KG1 (cell line): ENCODE data around the gene BLZF1.
"Not testable (repeated sequence)": the region's sequence is repeated elsewhere in the genome, so short reads cannot be mapped to it uniquely, and the experiment has no call there.

Experiments
- DNase-seq: peaks from one replicate; lab custom pipeline; 2025; lab: John Stamatoyannopoulos, UW

Gene BLZF1, protein sequence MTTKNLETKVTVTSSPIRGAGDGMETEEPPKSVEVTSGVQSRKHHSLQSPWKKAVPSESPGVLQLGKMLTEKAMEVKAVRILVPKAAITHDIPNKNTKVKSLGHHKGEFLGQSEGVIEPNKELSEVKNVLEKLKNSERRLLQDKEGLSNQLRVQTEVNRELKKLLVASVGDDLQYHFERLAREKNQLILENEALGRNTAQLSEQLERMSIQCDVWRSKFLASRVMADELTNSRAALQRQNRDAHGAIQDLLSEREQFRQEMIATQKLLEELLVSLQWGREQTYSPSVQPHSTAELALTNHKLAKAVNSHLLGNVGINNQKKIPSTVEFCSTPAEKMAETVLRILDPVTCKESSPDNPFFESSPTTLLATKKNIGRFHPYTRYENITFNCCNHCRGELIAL

DNA sequence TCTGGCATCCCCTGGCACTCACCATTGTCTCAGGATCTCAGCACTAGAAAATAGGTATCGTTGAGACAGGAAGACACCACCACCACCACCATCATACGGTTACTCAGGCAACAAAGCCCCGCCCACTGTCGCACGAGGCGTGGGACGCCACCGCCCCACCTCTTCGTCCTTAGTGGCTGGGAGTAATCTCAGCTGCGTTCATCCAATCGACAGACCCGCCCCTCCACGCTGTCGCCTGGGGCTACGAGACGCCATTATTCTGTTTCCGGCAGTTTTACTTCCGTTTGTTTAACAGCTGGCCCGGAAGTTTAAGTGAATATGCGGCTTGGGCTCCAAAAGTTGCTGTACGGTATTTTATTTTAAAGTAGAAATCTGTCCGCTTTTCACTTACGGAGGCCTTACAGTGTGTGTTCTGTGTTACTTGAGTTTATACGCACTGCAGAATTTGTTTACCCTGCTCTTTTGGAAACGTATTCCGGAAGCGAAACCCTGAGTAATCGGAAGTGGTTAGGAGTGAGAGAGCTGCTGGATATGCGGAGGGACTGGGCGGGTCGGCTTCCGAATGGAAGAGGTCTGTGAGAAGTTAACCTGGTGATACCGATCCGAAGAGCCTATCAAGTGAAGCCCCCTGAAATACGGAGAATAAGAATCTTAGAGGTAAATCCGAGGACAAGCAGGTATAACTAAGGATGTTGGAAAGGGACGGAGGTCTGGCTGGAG is at the start of gene BLZF1, which contains the start of gene NME7:
TSS of gene BLZF1 (plus strand) at position 510 of the 720 bp plus-strand sequence. CDS start 1,328 bp downstream, outside the sequence.
TSS of gene NME7 (minus strand) at position 112 of the 720 bp plus-strand sequence. CDS start at position 25, 87 bp downstream.
- DNase-seq = peak; percentile 98

DNA sequence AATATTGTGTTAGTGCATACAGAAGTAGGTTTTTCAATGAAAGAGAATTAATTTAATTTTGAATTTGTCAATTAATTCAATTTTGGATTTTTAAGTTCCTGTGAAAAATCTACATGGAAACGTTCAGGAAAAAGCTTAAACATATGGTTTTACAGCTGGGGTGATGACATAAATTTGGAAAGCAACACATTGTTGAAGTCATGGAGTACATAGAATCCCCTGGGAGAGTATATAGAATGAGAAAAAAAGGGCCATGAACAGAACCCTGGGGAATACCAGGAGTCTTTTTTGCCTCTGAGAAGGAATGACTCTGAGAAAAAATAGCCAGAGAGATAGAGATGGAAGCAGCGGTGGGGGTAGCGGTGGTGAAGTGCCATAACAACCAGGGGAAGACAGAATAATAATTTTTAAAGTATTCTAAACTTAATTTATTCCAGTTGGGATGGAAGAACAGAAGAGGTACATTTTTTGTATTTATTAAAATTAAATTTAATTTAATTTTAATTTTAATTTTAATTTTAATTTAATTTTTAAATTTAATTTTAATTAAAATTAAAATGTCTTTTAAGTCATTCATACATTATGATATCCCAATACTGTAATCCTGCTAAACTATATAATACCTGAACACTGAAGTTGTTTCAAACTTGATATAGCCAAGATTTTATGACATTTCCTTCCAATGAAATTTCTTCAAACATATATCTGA is 49.3 kb upstream of the BLZF1 start:
- no peak for DNase-seq

DNA sequence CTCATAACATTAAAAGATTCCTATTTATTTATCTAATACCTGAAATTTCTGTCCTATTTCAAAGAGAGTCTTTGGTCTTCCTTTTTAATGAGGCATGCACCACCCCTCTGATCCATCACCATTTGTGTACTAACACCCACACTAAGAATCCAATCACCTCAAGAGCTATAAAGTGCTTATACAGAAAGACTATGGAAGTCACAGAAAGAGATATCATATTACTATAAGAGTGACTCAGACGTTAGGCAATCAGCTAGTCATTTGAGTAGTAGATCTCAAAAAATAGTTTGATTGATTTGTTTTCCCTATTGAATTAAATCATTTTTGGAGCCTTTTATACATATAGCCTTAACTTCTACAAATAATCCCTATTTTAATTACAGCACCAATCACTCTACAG is 46.5 kb upstream of the BLZF1 start:
- no peak for DNase-seq

DNA sequence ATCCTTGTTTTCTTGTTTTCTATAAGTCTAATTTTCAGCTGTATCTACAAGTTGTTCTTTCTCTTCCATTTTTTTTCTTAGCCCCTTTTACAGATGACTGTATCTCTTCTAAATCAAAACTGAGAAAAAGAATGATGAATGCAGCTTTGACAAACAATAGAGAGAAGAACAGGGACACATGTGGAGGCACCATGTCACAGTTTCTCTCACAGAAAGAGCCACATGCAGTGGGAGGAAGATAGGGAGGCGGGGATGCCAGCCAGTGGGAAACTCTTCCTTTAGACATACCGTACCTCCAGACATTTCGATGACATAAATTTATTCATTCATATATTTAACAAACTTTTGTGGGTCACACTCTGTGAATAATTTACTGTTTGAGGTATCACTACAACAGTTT is 45.9 kb upstream of the BLZF1 start:
- no peak for DNase-seq

DNA sequence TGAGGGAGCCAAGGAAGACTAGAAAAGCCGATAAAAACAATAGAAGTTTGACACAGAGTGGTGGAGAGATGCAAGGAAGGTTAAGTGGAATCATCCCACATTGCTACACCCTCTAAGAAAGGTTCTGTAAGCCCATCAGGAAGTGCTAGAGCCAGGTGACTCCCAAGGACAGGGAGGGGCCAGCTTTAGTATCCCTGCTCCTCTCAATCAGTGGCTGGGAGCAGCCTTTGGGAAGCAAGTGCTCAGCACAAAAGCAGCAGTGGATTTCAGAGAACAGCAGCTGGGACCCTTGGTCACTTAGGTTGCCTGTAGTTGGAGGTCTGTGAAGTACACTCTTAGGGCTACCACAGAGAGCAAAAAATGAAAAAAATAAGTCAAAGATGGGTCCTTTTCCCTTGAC is 42.9 kb upstream of the BLZF1 start:
- DNase-seq = no peak

DNA sequence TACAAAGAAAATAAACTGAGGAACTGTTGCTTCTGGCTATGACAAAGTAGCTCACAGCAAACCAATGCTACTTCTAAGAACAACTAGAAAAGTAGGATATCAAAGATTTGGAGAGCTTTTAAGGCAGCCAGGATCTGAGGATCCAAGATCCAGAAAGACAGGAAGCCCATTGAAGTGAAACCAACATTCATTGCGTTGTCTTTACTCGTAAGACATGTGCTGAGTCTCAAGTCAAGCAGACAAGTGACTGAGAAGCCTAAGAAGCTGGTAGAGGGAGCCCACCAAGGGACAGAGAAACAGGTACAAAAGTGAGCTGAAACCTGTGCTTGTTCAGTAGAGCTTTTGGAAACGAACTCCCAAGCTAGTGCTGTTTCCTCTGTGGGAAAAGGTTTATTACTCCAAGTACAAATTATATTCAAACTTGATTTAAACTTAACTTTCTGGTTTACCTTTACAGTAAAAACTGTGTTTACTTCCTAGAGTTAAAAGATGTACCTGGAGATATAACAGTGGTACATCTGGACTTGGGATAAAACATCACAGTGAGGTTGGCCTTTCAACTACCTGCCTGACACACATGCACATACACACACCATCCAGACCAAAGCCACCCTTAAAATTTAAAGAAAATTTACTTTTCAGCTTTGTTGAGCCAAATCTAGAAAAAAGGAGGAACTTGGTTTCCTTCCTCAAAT is 41.6 kb upstream of the BLZF1 start:
- DNase-seq = peak; percentile 64

DNA sequence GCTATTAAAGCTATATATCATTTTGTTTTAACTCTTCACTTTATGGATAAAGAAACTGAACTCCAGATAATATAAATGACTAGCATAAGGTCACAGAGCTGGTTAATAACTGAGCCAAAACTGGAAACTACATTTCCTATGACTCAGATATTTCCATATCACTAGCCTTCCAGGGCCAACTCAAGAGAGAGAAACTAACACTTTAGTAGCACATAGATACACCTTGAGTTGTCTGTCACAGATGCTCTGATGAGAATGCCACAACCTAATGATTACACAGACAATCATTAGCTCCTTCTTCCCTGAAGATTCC is 41.1 kb upstream of the BLZF1 start:
- DNase-seq = peak; percentile 64

DNA sequence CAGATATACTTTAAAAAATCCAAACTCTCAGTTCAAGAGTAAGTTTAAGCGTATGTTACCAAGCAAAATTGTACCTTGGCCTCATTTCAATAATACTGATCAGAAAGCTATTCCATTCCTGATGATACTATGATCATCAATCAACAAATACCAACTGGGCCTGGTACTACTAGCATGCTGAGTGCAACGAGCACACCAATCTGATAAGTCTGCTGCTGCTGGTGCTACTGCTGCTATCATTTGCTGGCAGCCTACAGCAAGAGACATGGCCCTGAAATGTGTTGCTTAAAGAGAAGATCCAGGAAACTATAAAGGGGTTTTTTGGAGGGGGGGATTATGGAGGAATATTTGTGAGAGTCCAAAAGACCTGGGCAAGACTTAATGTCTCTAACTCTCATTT is 40.1 kb upstream of the BLZF1 start:
- no peak for DNase-seq

DNA sequence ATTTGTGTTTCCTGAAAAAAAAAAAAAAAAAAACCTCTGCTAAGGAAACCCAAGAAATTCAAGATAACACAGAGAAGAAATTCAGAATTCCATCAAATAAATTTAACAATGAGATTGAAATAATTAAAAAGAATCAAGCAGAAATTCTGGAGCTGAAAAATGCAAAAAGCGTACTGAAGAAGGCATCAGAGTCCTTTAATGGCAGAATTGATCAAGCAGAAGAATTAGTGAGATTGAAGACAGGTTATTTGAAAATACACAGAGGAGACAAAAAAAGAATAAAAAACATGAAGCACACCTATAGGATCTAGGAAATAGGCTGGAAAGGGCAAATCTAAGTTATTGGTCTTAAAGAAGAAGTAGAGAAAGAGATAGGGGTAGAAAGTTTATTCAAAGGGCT is 38.6 kb upstream of the BLZF1 start:
- no peak for DNase-seq

DNA sequence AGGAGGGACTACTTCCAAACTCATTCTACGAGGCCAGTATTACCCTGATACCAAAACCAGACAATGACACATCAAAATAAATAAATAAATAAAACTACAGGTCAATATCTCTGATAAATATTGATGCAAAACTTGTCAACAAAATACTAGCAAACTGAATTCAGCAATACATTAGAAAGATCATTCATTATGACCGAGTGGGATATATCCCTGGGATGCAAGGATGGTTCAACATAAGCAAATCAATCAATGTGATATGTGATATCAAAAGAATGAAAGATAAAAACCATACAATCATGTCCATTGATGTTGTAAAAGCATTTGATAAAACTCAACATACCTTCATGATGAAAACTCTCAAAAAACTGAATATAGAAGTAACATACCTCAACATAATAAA is 37.1 kb upstream of the BLZF1 start:
- DNase-seq = no peak

DNA sequence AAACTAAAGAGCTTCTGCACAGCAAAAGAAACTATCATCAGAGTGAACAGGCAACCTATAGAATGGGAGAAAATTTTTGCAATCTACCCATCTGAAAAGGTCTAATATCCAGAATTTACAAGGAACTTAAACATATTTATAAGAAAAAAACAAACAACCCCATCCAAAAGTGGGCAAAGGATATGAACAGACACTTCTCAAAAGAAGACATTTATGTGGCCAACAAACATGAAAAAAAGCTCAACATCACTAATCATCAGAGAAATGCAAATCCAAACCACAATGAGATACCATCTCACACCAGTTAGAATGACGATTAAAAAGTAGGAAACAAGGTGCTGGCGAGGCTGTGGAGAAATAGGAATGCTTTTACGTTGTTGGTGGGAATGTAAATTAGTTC is 33.3 kb upstream of the BLZF1 start:
- DNase-seq = not testable (repeated sequence)

DNA sequence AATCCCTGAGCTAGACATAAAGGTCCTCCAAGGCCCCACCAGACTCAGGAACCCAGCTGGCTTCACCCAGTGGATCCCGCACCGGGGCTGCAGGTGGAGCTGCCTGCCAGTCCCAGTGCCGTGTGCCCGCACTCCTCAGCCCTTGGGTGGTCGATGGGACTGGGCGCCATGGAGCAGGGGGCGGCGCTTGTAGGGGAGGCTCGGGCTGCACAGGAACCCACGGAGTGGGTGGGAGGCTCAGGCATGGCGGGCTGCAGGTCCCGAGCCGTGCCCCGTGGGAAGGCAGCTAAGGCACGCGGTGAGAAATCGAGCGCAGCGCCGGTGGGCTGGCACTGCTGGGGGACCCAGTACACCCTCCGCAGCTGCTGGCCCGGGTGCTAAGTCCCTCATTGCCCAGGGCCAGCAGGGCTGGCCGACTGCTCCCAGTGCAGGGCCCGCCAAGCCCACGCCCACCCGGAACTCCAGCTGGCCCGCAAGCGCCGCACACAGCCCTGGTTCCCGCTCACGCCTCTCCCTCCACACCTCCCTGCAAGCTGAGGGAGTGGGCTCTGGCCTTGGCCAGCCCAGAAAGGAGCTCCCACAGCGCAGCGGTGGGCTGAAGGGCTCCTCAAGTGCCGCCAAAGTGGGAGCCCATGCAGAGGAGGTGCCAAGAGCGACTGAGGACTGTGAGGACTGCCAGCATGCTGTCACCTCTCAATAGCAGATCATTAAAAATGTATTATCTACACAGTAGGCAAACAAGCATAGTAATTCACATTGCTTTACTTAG is 30.9 kb upstream of the BLZF1 start:
- DNase-seq = not testable (repeated sequence)

DNA sequence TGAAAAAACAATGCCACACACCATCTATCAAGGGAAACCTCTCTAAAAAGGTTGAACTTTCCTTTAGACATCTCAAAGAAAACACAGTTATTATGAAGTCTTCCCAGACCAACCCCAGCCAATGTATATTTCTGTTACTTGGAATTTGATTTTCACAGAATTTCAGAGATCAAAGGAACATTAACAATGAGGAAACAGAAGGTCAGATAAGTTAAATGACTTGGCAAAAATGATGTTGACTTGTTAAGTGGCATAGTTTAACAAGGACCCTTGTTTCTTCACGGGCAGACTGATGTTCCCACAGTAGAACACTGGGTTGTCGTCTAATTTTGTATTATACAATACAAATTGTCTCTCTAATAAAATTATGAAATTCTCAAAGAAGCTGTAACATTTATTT is 29.4 kb upstream of the BLZF1 start:
- no peak for DNase-seq

DNA sequence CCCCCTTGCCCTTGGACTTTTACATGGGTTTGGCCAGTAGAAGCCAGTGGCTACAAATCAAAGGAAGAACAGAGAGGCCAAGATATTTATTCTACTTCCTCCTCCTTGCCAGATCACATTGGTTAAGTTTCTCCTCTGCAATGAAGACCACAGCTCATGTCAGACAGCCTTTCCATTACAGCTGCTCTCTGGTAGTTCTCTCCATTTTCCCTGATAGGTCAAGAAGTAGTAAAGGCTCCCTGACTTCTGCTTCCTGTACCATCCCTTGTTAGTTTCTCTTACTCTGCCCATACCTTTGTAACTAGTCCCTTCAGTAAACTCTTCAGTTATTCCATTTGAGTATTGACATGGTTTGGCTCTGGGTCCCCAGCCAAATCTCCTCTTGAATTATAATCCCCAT is 28.2 kb upstream of the BLZF1 start:
- DNase-seq = no peak

DNA sequence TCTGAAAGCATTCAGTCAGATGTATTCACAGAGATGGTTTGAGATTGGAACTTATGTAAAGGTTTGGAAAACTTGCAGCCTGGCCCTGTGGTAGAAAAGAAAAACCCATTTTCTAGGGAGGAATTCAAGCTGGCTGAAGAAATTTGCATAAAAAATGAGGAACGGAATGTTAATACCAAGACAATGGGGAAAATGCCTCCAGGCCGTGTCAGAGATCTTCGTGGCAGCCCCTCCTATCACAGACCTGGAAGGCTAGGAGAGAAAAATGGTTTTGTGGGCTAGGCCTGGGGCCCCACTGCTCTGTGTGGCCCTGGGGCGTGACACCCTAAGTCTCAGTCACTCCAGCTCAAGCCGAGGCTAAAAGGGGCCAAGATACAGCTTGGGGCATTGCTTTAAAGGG is 27.1 kb upstream of the BLZF1 start:
- DNase-seq = no peak

DNA sequence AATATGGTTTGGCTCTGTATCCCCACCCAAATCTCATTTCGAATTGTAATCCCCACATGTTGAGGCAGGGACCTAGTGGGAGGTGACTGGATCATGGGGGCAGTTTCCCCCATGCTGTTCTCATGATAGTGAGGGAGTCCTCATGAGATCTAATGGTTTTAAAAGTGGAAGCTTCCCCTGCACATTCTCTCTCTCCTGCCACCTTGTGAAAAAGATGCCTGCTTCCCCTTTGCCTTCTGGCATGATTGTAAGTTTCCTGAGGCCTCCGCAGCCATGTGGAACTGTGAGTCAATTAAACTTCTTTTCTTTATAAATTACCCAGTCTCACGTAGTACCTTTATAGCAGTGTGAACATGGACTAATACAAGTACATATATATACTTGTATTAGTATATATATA is 25.9 kb upstream of the BLZF1 start:
- not testable (repeated sequence) for DNase-seq

DNA sequence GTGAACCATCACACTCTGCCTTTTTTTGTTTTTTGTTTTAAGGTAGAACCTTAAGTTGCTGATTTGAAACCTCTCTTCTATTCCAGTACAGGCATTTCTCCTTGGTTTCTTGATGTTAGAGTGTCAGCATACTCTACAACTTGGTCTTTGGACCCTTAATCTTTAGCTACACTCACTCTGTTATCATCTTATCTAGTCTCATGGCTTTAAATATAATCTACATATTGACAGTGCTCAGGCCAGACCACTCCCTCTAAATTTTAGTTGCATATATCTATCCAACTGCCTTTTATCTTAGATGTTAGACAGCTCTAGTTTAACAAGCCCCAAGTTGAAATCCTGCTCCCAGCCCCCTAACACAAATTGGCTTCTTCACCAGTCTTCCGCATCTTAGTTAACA is 22.5 kb upstream of the BLZF1 start:
- DNase-seq = no peak

DNA sequence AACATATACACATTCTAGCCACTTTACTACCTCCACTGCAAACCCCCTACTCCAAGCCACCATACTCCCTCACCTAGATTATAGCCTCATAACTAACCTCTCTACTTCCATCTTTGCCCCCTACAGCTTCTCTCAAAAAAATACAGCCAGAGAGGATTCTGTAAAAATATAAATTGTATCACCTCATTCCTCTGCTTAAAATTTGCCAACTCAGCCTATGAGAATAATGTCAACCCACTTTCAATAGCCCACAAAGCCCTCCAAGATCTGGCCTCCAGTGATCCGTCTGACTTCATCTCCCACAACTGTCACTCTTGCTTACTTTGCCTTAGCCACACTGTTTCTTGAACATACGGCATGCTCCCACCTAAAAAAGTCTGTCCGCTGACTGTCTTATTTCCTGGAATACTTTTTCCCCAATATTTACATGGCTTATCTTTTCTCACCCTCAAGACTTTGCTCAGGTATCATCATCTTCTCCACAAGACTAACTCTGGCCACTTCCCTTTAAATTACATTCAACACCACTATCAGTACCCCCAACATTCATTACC is 21.9 kb upstream of the BLZF1 start:
- no peak for DNase-seq

DNA sequence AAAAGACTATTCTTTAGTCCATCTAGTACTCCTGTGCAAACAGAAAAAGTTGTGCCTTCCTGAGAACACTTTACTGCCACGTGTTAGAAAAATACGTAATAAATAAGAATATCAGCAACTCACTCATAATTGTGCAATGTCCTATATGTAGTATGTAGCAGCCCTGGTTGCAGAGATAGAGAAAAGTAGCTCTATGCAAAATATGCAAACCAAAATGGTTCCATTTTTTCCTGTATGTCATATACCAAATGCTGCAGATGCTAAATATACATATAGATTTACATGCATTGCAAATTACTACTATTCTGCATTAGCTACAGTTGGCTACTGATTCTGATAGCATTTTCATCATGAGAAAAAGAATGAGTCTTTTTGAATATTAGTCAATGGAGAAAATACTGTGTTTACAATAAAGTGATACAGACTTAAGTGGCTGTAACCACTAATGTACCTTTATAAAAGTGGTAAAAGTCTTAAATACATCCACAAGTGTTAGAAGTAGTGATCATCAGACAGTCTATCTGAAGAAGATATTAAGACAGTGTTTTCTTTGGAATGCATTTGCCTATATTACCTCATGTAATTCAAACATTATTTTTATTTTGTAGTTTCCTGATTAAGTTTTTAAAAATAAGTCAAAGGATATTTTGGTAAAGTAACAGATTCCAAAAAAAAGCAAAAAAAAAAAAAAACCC is 20.2 kb upstream of the BLZF1 start:
- no peak for DNase-seq

DNA sequence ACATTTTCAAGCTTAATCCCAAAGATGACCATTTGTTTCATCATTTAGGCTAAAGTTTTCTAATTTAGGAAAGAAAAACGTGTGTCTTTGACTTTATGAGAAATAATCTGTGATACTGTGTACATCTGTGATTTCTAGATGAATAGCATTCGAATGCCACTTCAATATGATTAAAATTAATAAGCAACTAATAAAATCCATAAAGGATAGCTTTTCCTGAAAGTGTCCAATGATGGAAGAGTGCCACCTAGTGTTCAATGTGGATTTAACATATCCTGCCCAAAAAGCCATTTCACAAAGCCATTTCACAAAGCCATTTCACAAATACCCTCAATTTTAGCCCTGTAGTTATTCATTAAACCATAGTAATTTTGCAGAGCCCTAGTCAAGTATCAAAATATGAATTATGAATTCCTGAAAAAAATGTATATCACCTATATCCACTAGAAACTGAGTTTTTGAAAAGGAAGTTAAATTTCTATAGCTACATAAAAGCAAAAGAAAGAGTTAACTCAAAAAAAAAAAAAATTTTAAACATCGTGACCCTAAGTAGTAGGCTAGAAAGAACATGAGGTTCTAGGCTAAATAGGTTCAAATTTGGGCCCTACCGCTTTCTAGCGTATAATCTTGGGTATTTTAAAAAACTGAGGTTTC is 19.5 kb upstream of the BLZF1 start:
- peak; percentile 47 for DNase-seq
